OCI-LY7 (cell line): Measurements from ENCODE around the gene BRIP1. TPM values are rescaled to one million over a fixed set of nuclear protein-coding genes. Genes with fewer than 3 reads are reported as not detected.
"Not testable (repeated sequence)": the region's sequence is repeated elsewhere in the genome, so short reads cannot be mapped to it uniquely, and the experiment has no call there.

Experiments
- BruUV-seq: library from RNA; stranded (reverse); fragments of 400-500 nt; replicated peaks from 2 replicates; lab custom pipeline; 2021; lab: Mats Ljungman, UMichigan
- CTCF ChIA-PET: fragments of 300-600 bp; sonication (Branson Sonifier 250); formaldehyde crosslinking; loops from one replicate; lab custom pipeline; 2022; ENCODE audit warnings: antibody characterized with exemption; ENCODE audit not compliant: unreplicated experiment; lab: Charles Lee
- POLR2A ChIA-PET: fragments of 300-600 bp; sonication (Branson Sonifier 250); formaldehyde crosslinking; loops from one replicate; lab custom pipeline; 2022; ENCODE audit warnings: antibody characterized with exemption; lab: Charles Lee
- DNase-seq: peaks from one replicate; pipeline ENCODE4 v3.0.0-alpha.2; 2015; ENCODE audit warnings: low spot score
- H2AFZ ChIP-seq: fragments of 200-600 bp; sonication (generic), shearing (Covaris generic); 2 replicates; pipeline ENCODE4 v1.6.1; 2014; ENCODE audit warnings: mild to moderate bottlenecking, antibody characterized with exemption, low read length, moderate library complexity
- H3K27ac ChIP-seq: fragments of 200-600 bp; sonication (generic); 2 replicates; pipeline ENCODE4 v1.5.1; 2014; ENCODE audit warnings: mixed run types, low read depth, mild to moderate bottlenecking, moderate library complexity, low read length, inconsistent platforms; ENCODE audit not compliant: poor library complexity, severe bottlenecking
- H3K36me3 ChIP-seq: fragments of 200-600 bp; sonication (generic); 2 replicates; pipeline ENCODE4 v1.6.1; 2014; ENCODE audit warnings: mild to moderate bottlenecking, antibody characterized with exemption, low read length, moderate library complexity, mixed read lengths; ENCODE audit not compliant: insufficient read depth
- H3K4me1 ChIP-seq: fragments of 200-600 bp; sonication (generic); 2 replicates; pipeline ENCODE4 v1.5.1; 2014; ENCODE audit warnings: mild to moderate bottlenecking, low read length; ENCODE audit not compliant: insufficient read depth, poor library complexity, severe bottlenecking
- H3K4me2 ChIP-seq: fragments of 200-600 bp; sonication (generic); 2 replicates; pipeline ENCODE4 v1.6.1; 2014; ENCODE audit warnings: mild to moderate bottlenecking, low read length
- H3K4me3 ChIP-seq: fragments of 200-600 bp; sonication (generic); 2 replicates; pipeline ENCODE4 v1.5.1; 2014; ENCODE audit warnings: mild to moderate bottlenecking, low read depth, low read length; ENCODE audit not compliant: poor library complexity, severe bottlenecking
- H3K79me2 ChIP-seq: fragments of 200-600 bp; sonication (generic); 2 replicates; pipeline ENCODE4 v1.6.1; 2016; ENCODE audit warnings: low read depth, mild to moderate bottlenecking, low read length, moderate library complexity, mixed read lengths; ENCODE audit not compliant: insufficient read depth
- H3K9me2 ChIP-seq: fragments of 200-600 bp; sonication (generic); 2 replicates; pipeline ENCODE4 v1.6.1; 2016; ENCODE audit warnings: mild to moderate bottlenecking, low read length, mixed read lengths; ENCODE audit not compliant: insufficient read depth
- H3K9me3 ChIP-seq: fragments of 200-600 bp; sonication (generic); 2 replicates; pipeline ENCODE4 v1.6.1; 2014; ENCODE audit warnings: mild to moderate bottlenecking, mixed run types, low read length, mixed read lengths
- H4K20me1 ChIP-seq: fragments of 200-600 bp; sonication (generic); 2 replicates; pipeline ENCODE4 v1.6.1; 2014; ENCODE audit warnings: mild to moderate bottlenecking, antibody characterized with exemption, low read length, moderate library complexity, mixed read lengths; ENCODE audit not compliant: insufficient read depth
- CTCF ChIP-seq: fragments of 200-600 bp; sonication (generic); conservative IDR thresholded peaks from 2 replicates; pipeline ENCODE4 v1.5.1; 2014; ENCODE audit warnings: mild to moderate bottlenecking, antibody characterized with exemption, low read length, moderate library complexity, mixed read lengths
- EZH2phosphoT487 ChIP-seq: fragments of 200-600 bp; sonication (generic); IDR thresholded peaks from 2 replicates; pipeline ENCODE4 v1.6.1; 2018; ENCODE audit warnings: low read depth, borderline replicate concordance, mild to moderate bottlenecking, mixed run types, antibody characterized with exemption, low read length, moderate library complexity, mixed read lengths
- intact Hi-C: fragments of 100-400 bp; cut with micrococcal nuclease; formaldehyde crosslinking; loops from one replicate; pipeline ENCODE4 v1.10.0; 2022; ENCODE audit not compliant: unreplicated experiment
- total RNA-seq, 2 experiments: library from RNA; depleted of rRNA in 1 of 2; stranded (reverse); fragments of >200 nt in 1 of 2; shearing (Covaris generic) in 1 of 2; gene quantifications; 2 replicates each; pipeline ENCODE4 v1.2.3, GENCODE V29; 2014 to 2022

Gene BRIP1
- total RNA-seq, 2 experiments from 2014 or later = 32.5 to 33.8 TPM

GRCh38 chr17:61782683-61783082, 80.6 kb downstream of the BRIP1 start:
- Histone ChIP-seq H3K79me2 (no peaks in the 10 kb centered on the region), H3K4me3 (no peak overlapping the region), H3K27ac (peak overlapping the region; percentile 86), H2AFZ (no peak overlapping the region), H3K4me2 (peak overlapping the region; percentile 37; the same call in 1 of the 2 replicates), H3K36me3 (peaks cover 78% of the 10 kb centered on the region), H4K20me1 (no peaks in the 10 kb centered on the region), H3K9me2 (no peaks in the 10 kb centered on the region), H3K4me1 (peaks cover 40% of the 10 kb centered on the region), H3K9me3 (peaks cover 17% of the 10 kb centered on the region; the same call in 1 of the 2 replicates)
- intact Hi-C loops = loop anchor here (5.0 to 10.0 kb wide), 2 partner anchors 145 to 282 kb away; partner anchors contain the start of gene MED13
- CTCF ChIA-PET = no interaction called here
- TF ChIP-seq CTCF = no peak
- TF ChIP-seq EZH2phosphoT487 = no peak
- BruUV-seq = no TSS peak
- POLR2A ChIA-PET = no interaction called here
- DNase-seq = no peak

DNA sequence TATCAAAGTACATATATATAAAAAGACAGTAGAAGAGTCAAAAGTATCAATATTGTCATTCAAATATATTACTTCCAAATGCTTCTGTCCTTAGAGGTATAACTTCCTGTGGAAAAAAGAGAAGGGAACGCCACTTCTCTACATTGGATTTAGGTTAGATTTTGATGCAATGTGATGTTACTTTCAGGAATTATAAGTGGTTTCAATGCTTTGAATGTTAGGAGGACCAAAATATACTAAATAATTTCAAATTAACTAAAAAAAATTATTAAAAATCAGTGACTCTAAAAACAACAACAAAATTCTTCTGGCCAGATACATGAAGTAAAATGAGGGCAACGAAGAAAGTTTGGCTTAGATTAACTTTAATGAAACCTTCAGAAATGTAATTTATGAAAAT, 88.0 kb downstream of the BRIP1 start:
- Histone ChIP-seq H3K9me2 (no peaks in the 10 kb centered on the region), H3K4me1 (no peaks in the 10 kb centered on the region), H3K36me3 (peaks cover 86% of the 10 kb centered on the region), H3K79me2 (no peaks in the 10 kb centered on the region), H2AFZ (no peak overlapping the region), H3K27ac (no peak overlapping the region), H3K4me3 (no peak overlapping the region), H3K9me3 (peaks cover 16% of the 10 kb centered on the region), H3K4me2 (no peak overlapping the region), H4K20me1 (no peaks in the 10 kb centered on the region)
- no TSS peak for BruUV-seq
- ChIA-PET CTCF (no interaction called here), POLR2A (no interaction called here)
- intact Hi-C loops = no loop called here
- DNase-seq = no peak
- TF ChIP-seq EZH2phosphoT487 (no peak), CTCF (no peak)

DNA sequence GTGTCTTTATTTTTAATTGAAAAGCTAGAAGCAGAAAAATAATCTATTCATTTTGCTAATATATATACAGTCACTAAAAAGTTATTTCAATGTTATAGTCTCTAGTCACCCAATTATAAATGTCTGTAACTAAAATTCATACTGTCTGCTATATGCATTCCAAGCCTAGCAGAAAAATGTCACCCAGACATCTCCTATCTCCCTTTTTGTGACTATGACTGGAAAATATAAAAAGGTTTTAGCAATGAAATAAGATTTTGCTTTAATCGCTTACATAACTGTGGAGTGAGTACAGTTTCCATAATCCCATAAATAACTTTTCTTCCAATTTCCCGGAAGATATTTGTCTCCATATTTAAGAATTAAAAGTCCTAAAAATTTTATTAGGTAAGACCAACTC, 88.6 kb downstream of the BRIP1 start:
- no peaks in the 10 kb centered on the region for H3K9me2 ChIP-seq
- H2AFZ ChIP-seq = no peak overlapping the region
- peaks cover 22% of the 10 kb centered on the region for H3K9me3 ChIP-seq
- TF ChIP-seq EZH2phosphoT487 (no peak), CTCF (no peak)
- H3K4me3 ChIP-seq = no peak overlapping the region
- no peak overlapping the region for H3K27ac ChIP-seq
- CTCF ChIA-PET = no interaction called here
- H4K20me1 ChIP-seq = no peaks in the 10 kb centered on the region
- BruUV-seq = no TSS peak
- peaks cover 86% of the 10 kb centered on the region for H3K36me3 ChIP-seq
- intact Hi-C loops = no loop called here
- no peak for DNase-seq
- POLR2A ChIA-PET = no interaction called here
- H3K79me2 ChIP-seq = no peaks in the 10 kb centered on the region
- no peaks in the 10 kb centered on the region for H3K4me1 ChIP-seq
- H3K4me2 ChIP-seq = no peak overlapping the region

DNA sequence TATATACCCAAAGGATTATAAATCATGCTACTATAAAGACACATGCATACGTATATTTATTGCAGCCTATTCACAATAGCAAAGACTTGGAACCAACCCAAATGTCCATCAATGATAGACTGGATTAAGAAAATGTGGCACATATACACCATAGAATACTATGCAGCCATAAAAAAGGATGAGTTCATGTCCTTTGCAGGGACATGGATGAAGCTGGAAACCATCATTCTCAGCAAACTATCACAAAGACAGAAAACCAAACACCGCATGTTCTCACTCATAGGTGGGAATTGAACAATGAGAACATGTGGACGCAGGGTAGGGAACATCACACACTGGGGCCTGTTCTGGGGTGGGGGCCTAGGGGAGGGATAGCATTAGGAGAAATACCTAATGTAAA, 89.2 kb downstream of the BRIP1 start:
- H3K36me3 ChIP-seq = peaks cover 89% of the 10 kb centered on the region
- H3K27ac ChIP-seq, H3K9me2 ChIP-seq, intact Hi-C loops, POLR2A ChIA-PET, H3K4me3 ChIP-seq, H3K4me2 ChIP-seq, H2AFZ ChIP-seq, CTCF ChIA-PET, BruUV-seq, DNase-seq, H3K79me2 ChIP-seq, H3K4me1 ChIP-seq, H4K20me1 ChIP-seq: not testable (repeated sequence)
- H3K9me3 ChIP-seq = peaks cover 23% of the 10 kb centered on the region
